HCT116 (cell line): ENCODE measurements around the gene ROBO1. TPM values are rescaled to one million over a fixed set of nuclear protein-coding genes. Genes with fewer than 3 reads are reported as not detected.

Experiments used
- ATAC-seq: fragments of 200-7000 bp; cut with Tn5 transposase; 2 replicates; pipeline ENCODE4 v1.9.1; 2020; ENCODE audit warnings: mild to moderate bottlenecking, moderate library complexity
- BruUV-seq: library from RNA; stranded (reverse); fragments of 400-500 nt; replicated peaks from 2 replicates; lab custom pipeline; 2021; lab: Mats Ljungman, UMichigan
- CTCF ChIA-PET: fragments of 300-600 bp; sonication (Branson Sonifier 250); formaldehyde crosslinking; loops from one replicate; lab custom pipeline; 2021; ENCODE audit warnings: antibody characterized with exemption; lab: Charles Lee
- POLR2A ChIA-PET: fragments of 300-600, 350-600 bp; sonication (Branson Sonifier 250); formaldehyde crosslinking; loops from one replicate; lab custom pipeline; 2021; ENCODE audit warnings: antibody characterized with exemption; lab: Charles Lee
- RAD21 ChIA-PET, 2 experiments: fragments of 300-600 bp; sonication (Branson Sonifier 250); formaldehyde crosslinking; loops; one replicate each; lab custom pipeline; 2023; ENCODE audit warnings: low total read pairs in 2 of 2; ENCODE audit not compliant: uncharacterized antibody in 2 of 2, unreplicated experiment in 2 of 2, low non-redundant PET in 1 of 2; lab: Charles Lee
- DNase-seq: peaks from one replicate; pipeline ENCODE4 v3.0.0-alpha.2; 2010; ENCODE audit warnings: low read depth, low spot score
- H2AFZ ChIP-seq: fragments of 200-600 bp; shearing (Covaris generic), sonication (generic); 2 replicates; pipeline ENCODE4 v1.6.1; 2017; ENCODE audit warnings: low read depth, mixed run types, mixed read lengths, antibody characterized with exemption, low read length; ENCODE audit not compliant: poor library complexity, severe bottlenecking
- H3K27ac ChIP-seq: 2 replicates; pipeline ENCODE4 v1.5.1; 2012; ENCODE audit warnings: low read depth, low read length
- H3K27me3 ChIP-seq: fragments of 200-600 bp; sonication (generic); 2 replicates; pipeline ENCODE4 v1.6.1; 2016; ENCODE audit warnings: mixed run types, low read length, mixed read lengths; ENCODE audit not compliant: insufficient read depth
- H3K36me3 ChIP-seq, 2 experiments: fragments of 200-500 bp in 1 of 2; fragments of 200-600 bp in 1 of 2; sonication (Bioruptor generic) in 1 of 2; sonication (generic) in 1 of 2; 2 replicates each; pipeline versions ENCODE4 v1.5.1 to v1.6.1; 2014 to 2016; ENCODE audit warnings: low read length in 2 of 2, inconsistent platforms in 1 of 2, mixed read lengths in 1 of 2, mixed run types in 1 of 2; ENCODE audit not compliant: insufficient read depth in 2 of 2, control insufficient read depth in 1 of 2
- H3K4me1 ChIP-seq, 2 experiments: fragments of 200-600 bp in 1 of 2; sonication (generic) in 1 of 2; 2 replicates each; pipeline versions ENCODE4 v1.5.1 to v1.6.1; 2012 to 2017; ENCODE audit warnings: low read length in 2 of 2, inconsistent platforms in 1 of 2, mild to moderate bottlenecking in 1 of 2, mixed read lengths in 1 of 2, mixed run types in 1 of 2, moderate library complexity in 1 of 2; ENCODE audit not compliant: insufficient read depth in 2 of 2, control insufficient read depth in 1 of 2
- H3K4me2 ChIP-seq: fragments of 200-600 bp; sonication (generic); 2 replicates; pipeline ENCODE4 v1.6.1; 2017; ENCODE audit warnings: mixed run types, low read length, mixed read lengths
- H3K4me3 ChIP-seq, 2 experiments: fragments of 200-600 bp in 1 of 2; sonication (generic) in 1 of 2; replicated peaks in 1 of 2; 2 replicates each; pipeline ENCODE4 v1.5.1; 2011 to 2016; ENCODE audit warnings: low read length in 2 of 2, control low read depth in 1 of 2, low read depth in 1 of 2, mild to moderate bottlenecking in 1 of 2, mixed read lengths in 1 of 2, mixed run types in 1 of 2
- H3K79me2 ChIP-seq: fragments of 200-600 bp; sonication (generic); 2 replicates; pipeline ENCODE4 v1.6.1; 2017; ENCODE audit warnings: mild to moderate bottlenecking, mixed run types, low read length, moderate library complexity, mixed read lengths; ENCODE audit not compliant: insufficient read depth
- H3K9ac ChIP-seq: fragments of 200-600 bp; sonication (generic); 2 replicates; pipeline ENCODE4 v1.6.1; 2016; ENCODE audit warnings: low read length, mixed read lengths
- H3K9me2 ChIP-seq: fragments of 200-600 bp; sonication (generic), shearing (Covaris generic); 2 replicates; pipeline ENCODE4 v1.6.1; 2017; ENCODE audit warnings: mixed run types, mild to moderate bottlenecking, moderate library complexity; ENCODE audit not compliant: insufficient read depth
- H3K9me3 ChIP-seq, 2 experiments: fragments of 200-500 bp in 1 of 2; fragments of 200-600 bp in 1 of 2; sonication (Bioruptor generic) in 1 of 2; sonication (generic) in 1 of 2; 2 replicates each; pipeline ENCODE4 v1.6.1; 2014 to 2017; ENCODE audit warnings: low read length in 2 of 2, mixed read lengths in 2 of 2, inconsistent platforms in 1 of 2, low read depth in 1 of 2, mild to moderate bottlenecking in 1 of 2, mixed run types in 1 of 2, moderate library complexity in 1 of 2; ENCODE audit not compliant: control insufficient read depth in 1 of 2, insufficient read depth in 1 of 2
- H4K20me1 ChIP-seq: fragments of 200-600 bp; sonication (generic), shearing (Covaris generic); 2 replicates; pipeline ENCODE4 v1.6.1; 2017; ENCODE audit warnings: mixed run types, mild to moderate bottlenecking, moderate library complexity; ENCODE audit not compliant: insufficient read depth
- CBX3 ChIP-seq: IDR thresholded peaks from 2 replicates; pipeline ENCODE4 v1.6.1; 2012; ENCODE audit warnings: low read depth
- CTCF ChIP-seq, 3 experiments: fragments of 200-600 bp in 1 of 3; sonication (generic) in 1 of 3; IDR thresholded peaks in 2 of 3; conservative IDR thresholded peaks in 1 of 3; 2 replicates each; pipeline ENCODE4 v1.5.1; 2012 to 2017; ENCODE audit warnings: low read depth in 2 of 3, low read length in 2 of 3, antibody characterized with exemption in 1 of 3, borderline replicate concordance in 1 of 3, control low read depth in 1 of 3, mild to moderate bottlenecking in 1 of 3, mixed read lengths in 1 of 3, mixed run types in 1 of 3, moderate library complexity in 1 of 3; ENCODE audit not compliant: insufficient read depth in 1 of 3
- EGR1 ChIP-seq: IDR thresholded peaks from 2 replicates; pipeline ENCODE4 v1.6.1; 2012; ENCODE audit warnings: low read depth
- ELF1 ChIP-seq: IDR thresholded peaks from 2 replicates; pipeline ENCODE4 v1.6.1; 2012; ENCODE audit warnings: low read depth, borderline replicate concordance
- JUND ChIP-seq: IDR thresholded peaks from 2 replicates; pipeline ENCODE4 v1.6.1; 2012
- MAX ChIP-seq: IDR thresholded peaks from 2 replicates; pipeline ENCODE4 v1.6.1; 2012
- POLR2A ChIP-seq: IDR thresholded peaks from 2 replicates; pipeline ENCODE4 v1.7.0; 2011; ENCODE audit warnings: borderline replicate concordance; ENCODE audit not compliant: insufficient read depth, insufficient read length; ENCODE audit errors: extremely low read depth
- RAD21 ChIP-seq: IDR thresholded peaks from 2 replicates; pipeline ENCODE4 v1.6.1; 2012; ENCODE audit warnings: low read depth, mild to moderate bottlenecking
- REST ChIP-seq: IDR thresholded peaks from 2 replicates; pipeline ENCODE4 v1.6.1; 2012; ENCODE audit warnings: low read depth
- SIN3A ChIP-seq: IDR thresholded peaks from 2 replicates; pipeline ENCODE4 v1.6.1; 2012; ENCODE audit warnings: low read depth
- SP1 ChIP-seq: IDR thresholded peaks from 2 replicates; pipeline ENCODE4 v1.6.1; 2012; ENCODE audit warnings: low read depth
- YY1 ChIP-seq: IDR thresholded peaks from 2 replicates; pipeline ENCODE4 v1.6.1; 2011; ENCODE audit warnings: low read length, low read depth, moderate library complexity, mild to moderate bottlenecking; ENCODE audit not compliant: insufficient replicate concordance; ENCODE audit errors: extremely low read depth
- intact Hi-C: fragments of 100-400 bp; cut with micrococcal nuclease; formaldehyde crosslinking; loops from 2 replicates; pipeline ENCODE4 v1.10.0; 2022
- total RNA-seq: library from RNA; stranded (reverse); gene quantifications from one replicate; pipeline ENCODE4 v1.2.1, GENCODE V29; 2021; ENCODE audit not compliant: unreplicated experiment

Gene ROBO1
- total RNA-seq, 1 experiment from 2014 or later, result 0.27 TPM

GRCh38 chr3:78901544-78901943 lies 866.3 kb downstream of the ROBO1 start:
- no peaks in the 10 kb centered on the region for H4K20me1 ChIP-seq
- peaks cover 0 to 18% of the 10 kb centered on the region in 2 experiments; a peak in 2 of 4 replicates for H3K9me3 ChIP-seq
- intact Hi-C loops, result no loop called here
- ChIA-PET POLR2A (no interaction called here), RAD21 (no interaction called here), CTCF (no interaction called here)
- no peaks in the 10 kb centered on the region for H3K9me2 ChIP-seq
- H3K4me1 ChIP-seq, result no peaks in the 10 kb centered on the region
- BruUV-seq, result no TSS peak
- H3K4me2 ChIP-seq, result no peak overlapping the region
- H3K27me3 ChIP-seq, result no peaks in the 10 kb centered on the region
- H2AFZ ChIP-seq, result no peak overlapping the region
- no peaks in the 10 kb centered on the region for H3K36me3 ChIP-seq
- ATAC-seq (no peak), DNase-seq (no peak)
- H3K27ac ChIP-seq, result no peak overlapping the region
- no peak overlapping the region for H3K4me3 ChIP-seq
- TF ChIP-seq REST (no peak), SP1 (no peak), POLR2A (no peak), YY1 (no peak)
- no peaks in the 10 kb centered on the region for H3K79me2 ChIP-seq
- no peak overlapping the region for H3K9ac ChIP-seq

GRCh38 chr3:78900880-78901279 lies 866.9 kb downstream of the ROBO1 start:
- H3K4me1 ChIP-seq, result no peaks in the 10 kb centered on the region
- no peak overlapping the region for H3K4me2 ChIP-seq
- H3K9me2 ChIP-seq, result no peaks in the 10 kb centered on the region
- H3K27ac ChIP-seq, result no peak overlapping the region
- H3K9me3 ChIP-seq, result peaks cover 0 to 18% of the 10 kb centered on the region in 2 experiments; a peak in 2 of 4 replicates
- BruUV-seq, result no TSS peak
- no peak for DNase-seq
- ChIA-PET RAD21 (no interaction called here), POLR2A (no interaction called here), CTCF (no interaction called here)
- H3K36me3 ChIP-seq, result no peaks in the 10 kb centered on the region
- H3K27me3 ChIP-seq, result no peaks in the 10 kb centered on the region
- H2AFZ ChIP-seq, result no peak overlapping the region
- no peak for ATAC-seq
- intact Hi-C loops, result no loop called here
- no peak overlapping the region for H3K9ac ChIP-seq
- no peak overlapping the region for H3K4me3 ChIP-seq
- no peaks in the 10 kb centered on the region for H4K20me1 ChIP-seq
- H3K79me2 ChIP-seq, result no peaks in the 10 kb centered on the region
- TF ChIP-seq RAD21, result no peak
- no peak for TF ChIP-seq SIN3A
- TF ChIP-seq CTCF (IDR thresholded peaks at IDR 0.05 in 2 of 3, conservative IDR thresholded peaks at IDR 0.05 in 1 of 3; ENCODE audit: borderline replicate concordance in 1 of 3, insufficient read depth in 1 of 3, low read depth in 2 of 3, low read length in 2 of 3), result no peak
- TF ChIP-seq EGR1, result no peak
- TF ChIP-seq CBX3, result no peak
- no peak for TF ChIP-seq MAX
- no peak for TF ChIP-seq JUND
- no peak for TF ChIP-seq ELF1
